ENCODE measurements around the gene CLSTN1. TPM values are rescaled to one million over a fixed set of nuclear protein-coding genes. Genes with fewer than 3 reads are reported as not detected.

The CLSTN1 gene
- total RNA-seq, 1 donor from 2014 or later, result 130 TPM

DNA sequence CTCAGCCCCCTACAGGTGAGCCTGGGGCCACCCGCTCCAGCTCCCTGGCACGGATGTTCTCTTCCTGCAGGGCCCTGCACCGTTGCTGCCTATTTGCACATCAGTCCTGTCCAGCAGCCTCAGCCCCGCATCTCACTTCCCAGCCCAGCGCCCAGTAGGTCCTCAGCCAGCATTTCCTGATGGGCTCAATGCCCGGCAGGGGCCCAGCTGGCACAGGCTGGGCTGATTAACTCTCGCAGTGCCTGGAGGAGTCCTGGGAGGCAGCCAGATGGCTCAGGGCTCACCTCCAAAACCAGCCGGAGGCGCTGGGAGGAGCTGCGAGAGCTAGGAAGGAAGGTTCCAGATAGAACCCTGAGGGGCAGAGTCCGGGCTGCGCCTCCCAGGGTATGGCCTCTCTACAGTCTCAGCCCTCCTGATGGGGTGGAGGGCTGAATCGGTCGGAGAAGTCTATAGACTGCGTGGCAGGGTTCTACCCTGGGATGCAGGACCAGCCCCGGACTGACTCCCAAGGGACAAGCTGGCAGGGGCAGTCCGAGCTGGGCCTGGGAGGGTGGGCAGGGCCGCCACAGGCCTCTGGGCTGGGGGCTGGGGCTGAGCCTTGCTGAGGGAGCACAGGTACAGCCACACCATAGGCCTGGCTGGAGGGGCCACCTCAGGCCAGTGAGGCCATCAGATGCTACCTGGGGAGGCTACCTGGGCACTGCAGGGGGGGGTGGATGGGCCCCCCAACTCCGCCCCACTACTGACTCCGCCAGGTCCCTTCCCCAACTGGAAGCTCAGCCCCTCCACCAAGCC lies 19.2 kb upstream of the CLSTN1 start:
- no peak overlapping the region for H3K4me3 Mint-ChIP-seq (ENCODE audit: low read depth)
- DNase-seq (ENCODE audit: low spot score, unreplicated experiment), result no peak
- peaks cover 5% of the 10 kb centered on the region for H3K4me1 Mint-ChIP-seq (ENCODE audit: low read depth)
- TF ChIP-seq, protein P1, sequence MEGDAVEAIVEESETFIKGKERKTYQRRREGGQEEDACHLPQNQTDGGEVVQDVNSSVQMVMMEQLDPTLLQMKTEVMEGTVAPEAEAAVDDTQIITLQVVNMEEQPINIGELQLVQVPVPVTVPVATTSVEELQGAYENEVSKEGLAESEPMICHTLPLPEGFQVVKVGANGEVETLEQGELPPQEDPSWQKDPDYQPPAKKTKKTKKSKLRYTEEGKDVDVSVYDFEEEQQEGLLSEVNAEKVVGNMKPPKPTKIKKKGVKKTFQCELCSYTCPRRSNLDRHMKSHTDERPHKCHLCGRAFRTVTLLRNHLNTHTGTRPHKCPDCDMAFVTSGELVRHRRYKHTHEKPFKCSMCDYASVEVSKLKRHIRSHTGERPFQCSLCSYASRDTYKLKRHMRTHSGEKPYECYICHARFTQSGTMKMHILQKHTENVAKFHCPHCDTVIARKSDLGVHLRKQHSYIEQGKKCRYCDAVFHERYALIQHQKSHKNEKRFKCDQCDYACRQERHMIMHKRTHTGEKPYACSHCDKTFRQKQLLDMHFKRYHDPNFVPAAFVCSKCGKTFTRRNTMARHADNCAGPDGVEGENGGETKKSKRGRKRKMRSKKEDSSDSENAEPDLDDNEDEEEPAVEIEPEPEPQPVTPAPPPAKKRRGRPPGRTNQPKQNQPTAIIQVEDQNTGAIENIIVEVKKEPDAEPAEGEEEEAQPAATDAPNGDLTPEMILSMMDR (IDR thresholded peaks at IDR 0.05; ENCODE audit: unreplicated experiment), result peak; percentile 10
- no peak overlapping the region for H3K27ac Mint-ChIP-seq
- no peaks in the 10 kb centered on the region for H3K36me3 Mint-ChIP-seq (ENCODE audit: insufficient read depth)
- no peaks in the 10 kb centered on the region for H3K9me3 Mint-ChIP-seq (ENCODE audit: low read depth)
- H3K27me3 Mint-ChIP-seq, result no peaks in the 10 kb centered on the region

DNA sequence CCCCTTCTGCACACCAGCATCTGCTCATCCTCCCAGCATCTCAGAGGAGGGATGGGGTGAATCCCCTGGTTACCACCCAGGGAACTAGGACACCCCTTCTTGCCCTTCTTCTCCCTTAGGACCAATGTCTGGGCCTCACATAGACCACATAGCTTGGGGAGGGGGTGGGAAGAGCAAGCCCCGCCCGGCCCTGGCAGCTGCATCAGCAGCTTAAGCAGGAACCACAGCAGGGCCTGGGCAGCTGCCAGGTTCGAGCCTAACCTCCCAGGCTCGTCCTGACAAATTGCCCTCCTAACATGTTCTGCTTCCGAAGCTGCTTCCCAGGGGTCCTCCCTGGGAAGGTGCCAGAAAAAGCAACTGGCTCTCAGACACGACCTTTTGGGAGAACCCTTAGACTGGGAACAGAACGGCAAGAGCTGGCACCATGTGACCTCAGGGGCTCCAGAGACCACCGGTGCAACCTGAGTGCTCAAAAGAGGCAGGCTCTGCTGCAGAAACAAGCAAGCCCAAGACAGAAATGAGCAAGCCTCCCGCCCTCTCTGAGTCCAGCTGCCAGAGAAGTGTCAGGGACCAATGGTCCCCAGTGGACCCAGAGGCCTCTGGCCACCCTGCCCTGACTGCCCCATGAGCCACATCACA lies 18.4 kb upstream of the CLSTN1 start:
- no peak overlapping the region for H3K27ac Mint-ChIP-seq
- peaks cover 3% of the 10 kb centered on the region for H3K27me3 Mint-ChIP-seq
- H3K9me3 Mint-ChIP-seq (ENCODE audit: low read depth), result no peaks in the 10 kb centered on the region
- peaks cover 3% of the 10 kb centered on the region for H3K4me1 Mint-ChIP-seq (ENCODE audit: low read depth)
- TF ChIP-seq, protein P1 (IDR thresholded peaks at IDR 0.05; ENCODE audit: unreplicated experiment), result no peak
- no peak overlapping the region for H3K4me3 Mint-ChIP-seq (ENCODE audit: low read depth)
- no peak for DNase-seq (ENCODE audit: low spot score, unreplicated experiment)
- no peaks in the 10 kb centered on the region for H3K36me3 Mint-ChIP-seq (ENCODE audit: insufficient read depth)

DNA sequence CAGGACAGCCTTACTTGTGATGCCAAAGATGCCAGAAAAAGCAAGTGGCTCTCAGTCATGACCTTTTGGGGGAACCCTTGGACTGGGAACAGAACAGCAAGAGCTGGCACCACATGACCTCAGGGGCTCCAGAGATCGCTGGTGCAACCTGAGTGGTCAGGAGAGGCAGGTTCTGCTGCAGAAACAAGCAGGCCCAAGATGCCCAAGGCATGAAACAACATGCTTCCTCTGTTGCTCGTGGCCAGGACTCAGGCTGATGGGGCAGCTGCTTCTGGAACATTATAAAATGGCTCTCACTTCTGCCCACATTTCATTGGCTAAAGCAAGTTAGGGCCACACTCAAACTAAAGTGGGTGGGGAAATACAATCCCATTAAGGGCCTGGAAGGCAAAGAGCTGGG lies 17.7 kb upstream of the CLSTN1 start:
- Mint-ChIP-seq H3K27me3 (peaks cover 3% of the 10 kb centered on the region), H3K36me3 (ENCODE audit: insufficient read depth) (no peaks in the 10 kb centered on the region), H3K27ac (no peak overlapping the region), H3K4me1 (ENCODE audit: low read depth) (peaks cover 3% of the 10 kb centered on the region), H3K9me3 (ENCODE audit: low read depth) (no peaks in the 10 kb centered on the region), H3K4me3 (ENCODE audit: low read depth) (no peak overlapping the region)
- DNase-seq (ENCODE audit: low spot score, unreplicated experiment), result no peak
- TF ChIP-seq, protein P1 (IDR thresholded peaks at IDR 0.05; ENCODE audit: unreplicated experiment), result no peak

DNA sequence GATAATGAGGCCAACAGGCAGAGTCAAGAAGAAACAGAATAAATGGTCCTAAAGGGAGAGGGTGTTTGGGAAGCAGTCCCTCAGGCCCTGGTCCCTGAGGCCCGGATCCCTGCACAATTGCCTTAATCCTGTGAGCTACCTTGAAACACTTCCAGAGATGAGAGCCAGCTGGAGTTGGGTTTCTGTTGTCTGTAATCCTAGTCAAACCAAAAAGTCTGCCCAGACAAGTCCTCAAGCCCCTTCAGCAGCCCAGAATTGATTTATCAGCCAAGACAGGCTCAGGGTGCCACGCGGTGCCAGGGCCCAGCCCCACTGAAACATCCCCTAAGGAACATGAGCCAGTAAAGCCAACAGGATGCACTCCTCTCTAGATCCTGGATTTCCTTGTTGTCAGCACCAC lies 16.4 kb upstream of the CLSTN1 start:
- no peak overlapping the region for H3K4me3 Mint-ChIP-seq (ENCODE audit: low read depth)
- TF ChIP-seq, protein P1 (IDR thresholded peaks at IDR 0.05; ENCODE audit: unreplicated experiment), result no peak
- peaks cover 1% of the 10 kb centered on the region for H3K4me1 Mint-ChIP-seq (ENCODE audit: low read depth)
- no peak for DNase-seq (ENCODE audit: low spot score, unreplicated experiment)
- no peak overlapping the region for H3K27ac Mint-ChIP-seq
- H3K27me3 Mint-ChIP-seq, result peaks cover 7% of the 10 kb centered on the region
- no peaks in the 10 kb centered on the region for H3K9me3 Mint-ChIP-seq (ENCODE audit: low read depth)
- H3K36me3 Mint-ChIP-seq (ENCODE audit: insufficient read depth), result no peaks in the 10 kb centered on the region

DNA sequence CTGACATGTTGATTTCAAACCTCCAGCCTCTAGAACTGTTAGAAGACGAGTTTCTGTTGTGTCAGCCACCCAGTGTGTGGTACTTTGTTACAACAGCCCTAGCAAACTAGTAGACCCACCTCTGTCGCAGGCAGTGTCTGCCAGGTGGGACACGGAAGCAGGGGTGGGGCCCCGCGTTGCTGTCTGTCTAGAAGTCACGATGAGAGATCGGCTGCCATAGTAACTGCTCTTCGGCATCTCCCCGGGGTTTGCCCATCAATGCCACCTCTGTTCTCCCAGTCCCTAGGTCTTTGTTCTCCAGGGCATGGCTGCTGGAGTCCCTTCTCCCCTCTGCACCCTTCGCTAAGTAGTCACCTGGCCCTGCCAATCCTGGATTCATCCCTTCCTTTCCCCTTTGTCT lies 15.2 kb upstream of the CLSTN1 start:
- no peaks in the 10 kb centered on the region for H3K9me3 Mint-ChIP-seq (ENCODE audit: low read depth)
- H3K27ac Mint-ChIP-seq, result no peak overlapping the region
- peaks cover 8% of the 10 kb centered on the region for H3K27me3 Mint-ChIP-seq
- TF ChIP-seq, protein P1 (IDR thresholded peaks at IDR 0.05; ENCODE audit: unreplicated experiment), result no peak
- no peak overlapping the region for H3K4me3 Mint-ChIP-seq (ENCODE audit: low read depth)
- peaks cover 1% of the 10 kb centered on the region for H3K4me1 Mint-ChIP-seq (ENCODE audit: low read depth)
- H3K36me3 Mint-ChIP-seq (ENCODE audit: insufficient read depth), result no peaks in the 10 kb centered on the region
- DNase-seq (ENCODE audit: low spot score, unreplicated experiment), result no peak
